Endothelial cell of umbilical vein (primary cell): Measurements from ENCODE around the gene NCLN. TPM values are rescaled to one million over a fixed set of nuclear protein-coding genes. Genes with fewer than 3 reads are reported as not detected.

Experiments
- BruUV-seq: library from RNA; stranded (reverse); fragments of 400-500 nt; replicated peaks from 2 replicates; lab custom pipeline; 2021; lab: Mats Ljungman, UMichigan
- CTCF ChIA-PET: fragments of 300-600, 350-600 bp; sonication (Branson Sonifier 250); formaldehyde crosslinking; loops from one replicate; lab custom pipeline; 2021; ENCODE audit warnings: antibody characterized with exemption, inconsistent platforms; lab: Charles Lee
- POLR2A ChIA-PET: fragments of 300-600, 350-600 bp; sonication (Branson Sonifier 250); formaldehyde crosslinking; loops from one replicate; lab custom pipeline; 2021; ENCODE audit warnings: antibody characterized with exemption, inconsistent platforms; lab: Charles Lee
- DNase-seq: peaks from one replicate; pipeline ENCODE4 v3.0.0-alpha.2; 2011; ENCODE audit warnings: low read depth, low spot score
- FAIRE-seq: peaks from 2 replicates; lab custom pipeline; 2011; peaks lifted over from hg19 to GRCh38; lab: Jason Lieb, UNC
- H2AFZ ChIP-seq: 2 replicates; pipeline ENCODE4 v1.6.0; 2012; ENCODE audit warnings: low read depth, low read length, control low read depth, inconsistent platforms
- H3K27ac ChIP-seq: 2 replicates; pipeline ENCODE4 v1.5.1; 2011; ENCODE audit warnings: low read depth, mild to moderate bottlenecking, control low read depth, low read length, moderate library complexity; ENCODE audit not compliant: insufficient read depth
- H3K27me3 ChIP-seq, 2 experiments: 2 replicates each; pipeline versions ENCODE4 v1.6.0 to v1.6.1; 2011; ENCODE audit warnings: low read length in 2 of 2, mixed read lengths in 1 of 2; ENCODE audit not compliant: control insufficient read depth in 2 of 2, insufficient read depth in 2 of 2
- H3K36me3 ChIP-seq, 2 experiments: 2 replicates in 1 of 2; 3 replicates in 1 of 2; pipeline ENCODE4 v1.5.1; 2011; ENCODE audit warnings: low read length in 2 of 2, mild to moderate bottlenecking in 1 of 2, moderate library complexity in 1 of 2; ENCODE audit not compliant: control insufficient read depth in 2 of 2, insufficient read depth in 2 of 2; ENCODE audit errors: extremely low read depth in 1 of 2
- H3K4me1 ChIP-seq: 3 replicates; pipeline ENCODE4 v1.5.1; 2011; ENCODE audit warnings: mild to moderate bottlenecking, low read length; ENCODE audit not compliant: control insufficient read depth, insufficient read depth; ENCODE audit errors: extremely low read depth
- H3K4me2 ChIP-seq: 2 replicates; pipeline ENCODE4 v1.6.1; 2011; ENCODE audit warnings: low read length, control low read depth, mixed read lengths; ENCODE audit not compliant: insufficient read depth
- H3K4me3 ChIP-seq, 3 experiments: fragments of 200-600 bp in 1 of 3; sonication (generic), shearing (Covaris generic) in 1 of 3; replicated peaks in 1 of 3; 2 replicates each; pipeline ENCODE4 v1.5.1; 2011 to 2016; ENCODE audit warnings: control low read depth in 3 of 3, low read length in 3 of 3, mild to moderate bottlenecking in 2 of 3, inconsistent platforms in 1 of 3, low read depth in 1 of 3, moderate library complexity in 1 of 3; ENCODE audit not compliant: insufficient read depth in 1 of 3
- H3K79me2 ChIP-seq: 2 replicates; pipeline ENCODE4 v1.6.0; 2012; ENCODE audit warnings: low read length, inconsistent platforms; ENCODE audit not compliant: control insufficient read depth, insufficient read depth
- H3K9ac ChIP-seq: replicated peaks from 2 replicates; pipeline ENCODE3; 2011; ENCODE audit warnings: low read length, control low read depth; ENCODE audit not compliant: insufficient read depth; ENCODE audit errors: extremely low read depth
- H3K9me1 ChIP-seq: replicated peaks from 3 replicates; pipeline ENCODE4 v1.6.0; 2011; ENCODE audit warnings: mild to moderate bottlenecking, low read length; ENCODE audit not compliant: control insufficient read depth, insufficient read depth; ENCODE audit errors: extremely low read depth
- H3K9me3 ChIP-seq: replicated peaks from 2 replicates; pipeline ENCODE4 v1.5.1; 2012; ENCODE audit warnings: low read length, inconsistent platforms; ENCODE audit not compliant: control insufficient read depth, insufficient read depth
- H4K20me1 ChIP-seq: replicated peaks from 2 replicates; pipeline ENCODE3; 2011; ENCODE audit warnings: mild to moderate bottlenecking, low read length; ENCODE audit not compliant: control insufficient read depth, insufficient read depth; ENCODE audit errors: extremely low read depth
- EZH2 ChIP-seq: IDR thresholded peaks from 2 replicates; pipeline ENCODE4 v1.6.1; 2012; ENCODE audit warnings: borderline replicate concordance, low read depth, mild to moderate bottlenecking, moderate library complexity, low read length, inconsistent platforms; ENCODE audit not compliant: severe bottlenecking
- FOS ChIP-seq: IDR thresholded peaks from 2 replicates; pipeline ENCODE4 v1.6.1; 2011; ENCODE audit warnings: mild to moderate bottlenecking, low read length, moderate library complexity, borderline replicate concordance; ENCODE audit not compliant: insufficient read depth
- GATA2 ChIP-seq: IDR thresholded peaks from 2 replicates; pipeline ENCODE4 v1.7.0; 2011; ENCODE audit warnings: low read depth, mild to moderate bottlenecking, moderate library complexity, mixed read lengths, low read length; ENCODE audit not compliant: insufficient read length, insufficient read depth
- JUN ChIP-seq: IDR thresholded peaks from 2 replicates; pipeline ENCODE4 v1.6.1; 2011; ENCODE audit warnings: borderline replicate concordance, low read depth; ENCODE audit not compliant: insufficient read length, insufficient read depth
- MAX ChIP-seq: IDR thresholded peaks from 2 replicates; pipeline ENCODE4 v1.6.1; 2011; ENCODE audit not compliant: insufficient read depth, insufficient read length
- MYC ChIP-seq: IDR thresholded peaks from one replicate; pipeline ENCODE4 v1.6.1; 2011; ENCODE audit warnings: mild to moderate bottlenecking, low read depth, low read length
- POLR2A ChIP-seq: IDR thresholded peaks from 2 replicates; pipeline ENCODE4 v1.6.1; 2012; ENCODE audit warnings: low read depth, mild to moderate bottlenecking, control low read depth, low read length
- POLR2AphosphoS5 ChIP-seq: IDR thresholded peaks from 2 replicates; pipeline ENCODE4 v1.6.1; 2012; ENCODE audit warnings: low read depth, mild to moderate bottlenecking, control low read depth, low read length, moderate library complexity; ENCODE audit not compliant: insufficient read depth
- dilution Hi-C: fragments of 300-500 bp; cut with MboI; formaldehyde crosslinking; loops from one replicate; pipeline ENCODE4 v1.15.0; 2019; ENCODE audit warnings: low sequenced_read_pairs; ENCODE audit not compliant: extremely low pct_ligation_motif_present
- intact Hi-C: fragments of 100-400 bp; cut with micrococcal nuclease; formaldehyde crosslinking; loops from one replicate; pipeline ENCODE4 v1.10.0; 2022
- polyA plus RNA-seq, 4 experiments: library from polyadenylated mRNA; depleted of rRNA in 3 of 4; stranded (reverse) in 3 of 4; unstranded in 1 of 4; fragments of >200 nt; gene quantifications; 2 replicates each; pipeline versions ENCODE4 v1.2.1 to v1.2.3, GENCODE V29; 2011 to 2012; ENCODE audit warnings: missing spikeins in 1 of 4
- total RNA-seq: library from RNA; stranded (reverse); gene quantifications from 2 replicates; pipeline ENCODE4 v1.2.3, GENCODE V29; 2021
- TF ChIP-seq, protein P1 (sequence below), 2 donors: IDR thresholded peaks; 1 replicate in 1 of 2; 2 replicates in 1 of 2; pipeline ENCODE4 v1.5.1; 2011; ENCODE audit warnings: low read length in 2 of 2, mild to moderate bottlenecking in 2 of 2, moderate library complexity in 2 of 2, control low read depth in 1 of 2, inconsistent platforms in 1 of 2, low read depth in 1 of 2; ENCODE audit not compliant: insufficient read depth in 1 of 2; ENCODE audit errors: extremely low read depth in 1 of 2

Gene NCLN
- total and polyA plus RNA-seq, 2 donors (not counting 3 experiments of a cell fraction or from before 2014, with no cell fraction given), result 97.2 to 102 TPM

DNA sequence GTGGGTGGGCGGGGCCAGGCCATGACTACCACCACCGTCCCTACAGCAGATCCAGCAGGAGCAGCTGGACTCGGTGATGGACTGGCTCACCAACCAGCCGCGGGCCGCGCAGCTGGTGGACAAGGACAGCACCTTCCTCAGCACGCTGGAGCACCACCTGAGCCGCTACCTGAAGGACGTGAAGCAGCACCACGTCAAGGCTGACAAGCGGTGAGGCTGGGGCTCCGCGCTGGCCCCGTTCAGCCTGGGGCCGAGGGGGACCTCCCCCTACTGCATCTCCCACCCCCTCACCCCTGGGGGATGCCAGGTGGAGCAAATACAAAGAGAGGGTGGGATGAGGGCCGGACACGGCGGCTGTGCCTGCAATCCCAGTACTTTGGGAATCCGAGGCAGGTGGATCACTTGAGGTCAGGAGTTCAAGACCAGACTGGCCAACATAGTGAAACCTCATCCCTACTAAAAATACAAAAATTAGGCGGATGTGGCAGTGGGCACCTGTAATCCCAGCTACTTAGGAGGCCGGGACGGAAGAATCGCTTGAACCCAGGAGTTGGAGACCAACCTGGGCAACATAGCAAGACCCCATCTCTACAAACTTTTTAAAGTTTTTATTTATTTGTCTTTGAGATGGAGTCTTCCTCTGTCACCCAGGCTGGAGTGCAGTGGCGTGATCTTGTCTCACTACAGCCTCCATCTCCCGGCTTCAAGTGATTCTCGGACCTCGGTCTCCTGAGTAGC, 20.7 kb downstream of the NCLN start:
- no peak overlapping the region for H3K4me3 ChIP-seq
- no peak overlapping the region for H3K27ac ChIP-seq
- FAIRE-seq (no peak), DNase-seq (no peak)
- no peak overlapping the region for H2AFZ ChIP-seq
- CTCF ChIA-PET, result no interaction called here
- no peaks in the 10 kb centered on the region for H3K27me3 ChIP-seq
- TF ChIP-seq POLR2A (no peak), FOS (no peak), POLR2AphosphoS5 (no peak), EZH2 (no peak), JUN (no peak), GATA2 (no peak), MYC (no peak), MAX (no peak)
- TF ChIP-seq, protein P1, sequence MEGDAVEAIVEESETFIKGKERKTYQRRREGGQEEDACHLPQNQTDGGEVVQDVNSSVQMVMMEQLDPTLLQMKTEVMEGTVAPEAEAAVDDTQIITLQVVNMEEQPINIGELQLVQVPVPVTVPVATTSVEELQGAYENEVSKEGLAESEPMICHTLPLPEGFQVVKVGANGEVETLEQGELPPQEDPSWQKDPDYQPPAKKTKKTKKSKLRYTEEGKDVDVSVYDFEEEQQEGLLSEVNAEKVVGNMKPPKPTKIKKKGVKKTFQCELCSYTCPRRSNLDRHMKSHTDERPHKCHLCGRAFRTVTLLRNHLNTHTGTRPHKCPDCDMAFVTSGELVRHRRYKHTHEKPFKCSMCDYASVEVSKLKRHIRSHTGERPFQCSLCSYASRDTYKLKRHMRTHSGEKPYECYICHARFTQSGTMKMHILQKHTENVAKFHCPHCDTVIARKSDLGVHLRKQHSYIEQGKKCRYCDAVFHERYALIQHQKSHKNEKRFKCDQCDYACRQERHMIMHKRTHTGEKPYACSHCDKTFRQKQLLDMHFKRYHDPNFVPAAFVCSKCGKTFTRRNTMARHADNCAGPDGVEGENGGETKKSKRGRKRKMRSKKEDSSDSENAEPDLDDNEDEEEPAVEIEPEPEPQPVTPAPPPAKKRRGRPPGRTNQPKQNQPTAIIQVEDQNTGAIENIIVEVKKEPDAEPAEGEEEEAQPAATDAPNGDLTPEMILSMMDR (IDR thresholded peaks at IDR 0.05; ENCODE audit: extremely low read depth in 1 of 2, insufficient read depth in 1 of 2, low read depth in 1 of 2, low read length in 2 of 2), result no peak
- no peaks in the 10 kb centered on the region for H3K9me1 ChIP-seq
- no peak overlapping the region for H3K9ac ChIP-seq
- no peaks in the 10 kb centered on the region for H3K4me1 ChIP-seq
- H3K36me3 ChIP-seq, result peaks cover 0 to 29% of the 10 kb centered on the region in 2 experiments
- dilution Hi-C loops (no loop called here), intact Hi-C loops (no loop called here)
- H3K4me2 ChIP-seq, result no peak overlapping the region
- H3K9me3 ChIP-seq, result no peaks in the 10 kb centered on the region
- H3K79me2 ChIP-seq, result no peaks in the 10 kb centered on the region
- no TSS peak for BruUV-seq
- H4K20me1 ChIP-seq, result no peaks in the 10 kb centered on the region
- POLR2A ChIA-PET, result no interaction called here
